ENCODE results near the gene NUP214. TPM values are rescaled to one million over a fixed set of nuclear protein-coding genes. Genes with fewer than 3 reads are reported as not detected.

NUP214 gene
- polyA plus RNA-seq, 1 of the 3 experiments (the other 2 are of a cell fraction) = 8.0 TPM

DNA sequence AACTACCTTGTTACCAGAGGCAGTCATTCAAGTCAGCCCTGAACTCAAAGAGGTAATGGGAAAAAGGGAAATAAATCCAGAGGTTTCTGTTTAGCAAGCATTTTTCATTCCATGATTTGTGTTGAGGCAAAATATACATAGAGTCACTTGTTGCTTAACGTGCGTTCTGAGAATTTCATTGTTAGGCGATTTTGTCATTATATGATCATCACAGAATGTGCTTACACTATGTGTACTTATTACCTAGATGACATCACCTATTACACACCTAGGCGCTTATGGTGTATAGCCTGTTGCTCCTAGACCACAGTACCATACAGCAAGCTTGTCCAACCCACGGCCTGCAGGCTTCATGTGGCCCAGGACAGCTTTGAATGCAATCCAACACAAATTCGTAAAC, 36.2 kb downstream of the NUP214 start:
- Histone ChIP-seq H3K36me3 (replicated peaks in 1 of 2; ENCODE audit: control insufficient read depth in 1 of 2, insufficient read depth in 2 of 2, low read length in 1 of 2) (peaks cover 67 to 77% of the 10 kb centered on the region in 2 experiments), H3K4me1 (ENCODE audit: control insufficient read depth in 1 of 2, insufficient read depth in 2 of 2, low read depth in 1 of 2, low read length in 1 of 2) (no peaks in the 10 kb centered on the region), H2AFZ (ENCODE audit: low read depth) (no peak overlapping the region), H4K20me1 (ENCODE audit: insufficient read depth) (no peaks in the 10 kb centered on the region), H3K9ac (no peak overlapping the region), H3K27me3 (ENCODE audit: insufficient read depth) (no peaks in the 10 kb centered on the region), H3K9me2 (no peaks in the 10 kb centered on the region), H3F3A (replicated peaks; ENCODE audit: insufficient read depth) (no peaks in the 10 kb centered on the region), H3K4me3 (ENCODE audit: low read depth in 2 of 2, low read length in 1 of 2) (no peak overlapping the region), H3K4me2 (no peak overlapping the region), H3K79me2 (ENCODE audit: insufficient read depth) (peaks cover 6% of the 10 kb centered on the region), H3K9me3 (no peaks in the 10 kb centered on the region), H3K27ac (ENCODE audit: low read depth in 2 of 2, low read length in 1 of 2) (no peak overlapping the region)
- ChIA-PET CTCF (interaction anchor here (0.8 to 3.3 kb wide), 3 partner anchors 16 to 175 kb away, joined by 3 to 11 read pairs (median 5); no protein-coding TSS in a partner anchor), POLR2A (no interaction called here)
- DNase-seq = no peak
- TF ChIP-seq NRF1 (IDR thresholded peaks at IDR 0.05; ENCODE audit: low read depth, low read length) (no peak), REST (IDR thresholded peaks at IDR 0.05; ENCODE audit: low read depth, low read length) (no peak), MEF2A (IDR thresholded peaks at IDR 0.05; ENCODE audit: borderline replicate concordance, low read depth) (no peak), FOXM1 (IDR thresholded peaks at IDR 0.05; ENCODE audit: low read depth) (no peak), RFX5 (IDR thresholded peaks at IDR 0.05; ENCODE audit: low read length) (no peak), PBX3 (IDR thresholded peaks at IDR 0.05) (no peak), EZH2phosphoT487 (IDR thresholded peaks at IDR 0.05; ENCODE audit: borderline replicate concordance, low read depth) (no peak), MAX (IDR thresholded peaks at IDR 0.05; ENCODE audit: low read depth) (no peak), TCF12 (IDR thresholded peaks at IDR 0.05) (no peak), USF2 (IDR thresholded peaks at IDR 0.05; ENCODE audit: borderline replicate concordance, low read depth, low read length) (no peak), SIN3A (IDR thresholded peaks at IDR 0.05; ENCODE audit: borderline replicate concordance, low read depth, low read length) (no peak)
- WGBS (ENCODE audit: low lambda C conversion rate) = 96% methylated on average over 6 of the region's 6 CpGs

DNA sequence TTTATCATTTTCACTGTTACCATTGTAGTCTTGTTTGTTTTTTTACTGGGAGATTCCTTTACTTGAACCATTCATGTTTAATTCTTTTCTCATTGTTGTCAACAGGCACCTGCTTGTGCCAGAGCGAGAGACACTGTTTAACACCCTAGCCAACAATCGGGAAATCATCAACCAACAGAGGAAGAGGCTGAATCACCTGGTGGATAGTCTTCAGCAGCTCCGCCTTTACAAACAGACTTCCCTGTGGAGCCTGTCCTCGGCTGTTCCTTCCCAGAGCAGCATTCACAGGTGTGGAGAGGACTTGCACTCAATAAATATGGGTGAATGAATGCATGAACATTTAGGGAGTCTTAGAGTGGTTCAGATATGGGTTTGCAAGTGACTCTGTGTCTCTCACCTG, 37.5 kb downstream of the NUP214 start:
- Histone ChIP-seq H4K20me1 (ENCODE audit: insufficient read depth) (no peaks in the 10 kb centered on the region), H3K36me3 (replicated peaks in 1 of 2; ENCODE audit: control insufficient read depth in 1 of 2, insufficient read depth in 2 of 2, low read length in 1 of 2) (peaks cover 70 to 87% of the 10 kb centered on the region in 2 experiments), H3K4me1 (ENCODE audit: control insufficient read depth in 1 of 2, insufficient read depth in 2 of 2, low read depth in 1 of 2, low read length in 1 of 2) (no peaks in the 10 kb centered on the region), H3K27ac (ENCODE audit: low read depth in 2 of 2, low read length in 1 of 2) (no peak overlapping the region), H3K9me2 (no peaks in the 10 kb centered on the region), H3K4me3 (ENCODE audit: low read depth in 2 of 2, low read length in 1 of 2) (no peak overlapping the region), H3K27me3 (ENCODE audit: insufficient read depth) (no peaks in the 10 kb centered on the region), H3K9ac (no peak overlapping the region), H3K4me2 (no peak overlapping the region), H2AFZ (ENCODE audit: low read depth) (no peak overlapping the region), H3K9me3 (no peaks in the 10 kb centered on the region), H3F3A (replicated peaks; ENCODE audit: insufficient read depth) (no peaks in the 10 kb centered on the region), H3K79me2 (ENCODE audit: insufficient read depth) (no peaks in the 10 kb centered on the region; the same call in 1 of the 2 replicates)
- ChIA-PET POLR2A (no interaction called here), CTCF (interaction anchor here (2.2 to 3.3 kb wide), 2 partner anchors 173 kb away, joined by 7 to 11 read pairs; no protein-coding TSS in a partner anchor)
- DNase-seq = no peak
- 91% methylated on average over 4 of the region's 4 CpGs for WGBS (ENCODE audit: low lambda C conversion rate)
- TF ChIP-seq FOXM1 (IDR thresholded peaks at IDR 0.05; ENCODE audit: low read depth) (no peak), MEF2A (IDR thresholded peaks at IDR 0.05; ENCODE audit: borderline replicate concordance, low read depth) (no peak), MAX (IDR thresholded peaks at IDR 0.05; ENCODE audit: low read depth) (no peak), CHD2 (IDR thresholded peaks at IDR 0.05; ENCODE audit: low read length, partially characterized antibody) (no peak), TAF1 (IDR thresholded peaks at IDR 0.05; ENCODE audit: borderline replicate concordance, low read depth, low read length) (no peak), REST (IDR thresholded peaks at IDR 0.05; ENCODE audit: low read depth, low read length) (no peak), USF2 (IDR thresholded peaks at IDR 0.05; ENCODE audit: borderline replicate concordance, low read depth, low read length) (no peak), TCF12 (IDR thresholded peaks at IDR 0.05) (no peak), YY1 (IDR thresholded peaks at IDR 0.05; ENCODE audit: low read depth) (no peak)

Data from SK-N-SH (cell line).